DOHH2 (cell line): ENCODE measurements around the gene CREM.
"Not testable (repeated sequence)": the region's sequence is repeated elsewhere in the genome, so short reads cannot be mapped to it uniquely, and the experiment has no call there.

Experiments
- H3F3A ChIP-seq: fragments of 200-600 bp; sonication (generic), shearing (Covaris generic); 2 replicates; pipeline ENCODE4 v1.6.0; 2016; ENCODE audit warnings: antibody characterized with exemption, mild to moderate bottlenecking; ENCODE audit not compliant: control insufficient read depth, insufficient read depth
- H3K27ac ChIP-seq: fragments of 200-600 bp; sonication (generic); 2 replicates; pipeline ENCODE4 v1.5.1; 2014; ENCODE audit warnings: low read depth, mild to moderate bottlenecking, low read length, moderate library complexity
- H3K27me3 ChIP-seq: fragments of 200-600 bp; sonication (generic); 2 replicates; pipeline ENCODE4 v1.6.1; 2014; ENCODE audit warnings: mild to moderate bottlenecking, low read length, mixed read lengths; ENCODE audit not compliant: control insufficient read depth
- H3K36me3 ChIP-seq: fragments of 200-600 bp; sonication (generic); 2 replicates; pipeline ENCODE4 v1.6.1; 2014; ENCODE audit warnings: mild to moderate bottlenecking, low read length, moderate library complexity, mixed read lengths; ENCODE audit not compliant: control insufficient read depth
- H3K4me1 ChIP-seq: fragments of 200-600 bp; sonication (generic); 2 replicates; pipeline ENCODE4 v1.6.1; 2014; ENCODE audit warnings: mild to moderate bottlenecking, low read length, mixed read lengths; ENCODE audit not compliant: control insufficient read depth
- H3K4me2 ChIP-seq: fragments of 200-600 bp; sonication (generic); 2 replicates; pipeline ENCODE4 v1.6.0; 2014; ENCODE audit warnings: mild to moderate bottlenecking, low read length, moderate library complexity
- H3K4me3 ChIP-seq: fragments of 200-600 bp; sonication (generic); 2 replicates; pipeline ENCODE4 v1.5.1; 2014; ENCODE audit warnings: mild to moderate bottlenecking, low read length, mixed read lengths
- H3K79me2 ChIP-seq: fragments of 200-600 bp; sonication (generic); 2 replicates; pipeline ENCODE4 v1.6.1; 2014; ENCODE audit warnings: mild to moderate bottlenecking, low read length, mixed read lengths; ENCODE audit not compliant: control insufficient read depth
- H3K9me2 ChIP-seq: fragments of 200-600 bp; sonication (generic); replicated peaks from 2 replicates; pipeline ENCODE4 v1.6.1; 2014; ENCODE audit warnings: mild to moderate bottlenecking, low read length, mixed read lengths; ENCODE audit not compliant: control insufficient read depth
- H3K9me3 ChIP-seq: fragments of 200-600 bp; sonication (generic); 2 replicates; pipeline ENCODE4 v1.6.1; 2014; ENCODE audit warnings: antibody characterized with exemption, low read length, mixed read lengths; ENCODE audit not compliant: control insufficient read depth, insufficient read depth
- H4K20me1 ChIP-seq: fragments of 200-600 bp; sonication (generic); 2 replicates; pipeline ENCODE4 v1.6.0; 2014; ENCODE audit warnings: low read depth, mild to moderate bottlenecking, antibody characterized with exemption, low read length, moderate library complexity; ENCODE audit not compliant: control insufficient read depth, insufficient read depth
- EZH2phosphoT487 ChIP-seq: fragments of 200-600 bp; sonication (generic); IDR thresholded peaks from 2 replicates; pipeline ENCODE4 v1.6.1; 2017; ENCODE audit warnings: borderline replicate concordance, mild to moderate bottlenecking, antibody characterized with exemption, low read length, moderate library complexity, mixed read lengths
- TF ChIP-seq, protein P1 (sequence below): fragments of 200-600 bp; sonication (generic); IDR thresholded peaks from one replicate; pipeline ENCODE4 v1.5.1; 2014; ENCODE audit warnings: antibody characterized with exemption, mild to moderate bottlenecking, low read depth, low read length; ENCODE audit not compliant: poor library complexity, severe bottlenecking

CREM gene

DNA sequence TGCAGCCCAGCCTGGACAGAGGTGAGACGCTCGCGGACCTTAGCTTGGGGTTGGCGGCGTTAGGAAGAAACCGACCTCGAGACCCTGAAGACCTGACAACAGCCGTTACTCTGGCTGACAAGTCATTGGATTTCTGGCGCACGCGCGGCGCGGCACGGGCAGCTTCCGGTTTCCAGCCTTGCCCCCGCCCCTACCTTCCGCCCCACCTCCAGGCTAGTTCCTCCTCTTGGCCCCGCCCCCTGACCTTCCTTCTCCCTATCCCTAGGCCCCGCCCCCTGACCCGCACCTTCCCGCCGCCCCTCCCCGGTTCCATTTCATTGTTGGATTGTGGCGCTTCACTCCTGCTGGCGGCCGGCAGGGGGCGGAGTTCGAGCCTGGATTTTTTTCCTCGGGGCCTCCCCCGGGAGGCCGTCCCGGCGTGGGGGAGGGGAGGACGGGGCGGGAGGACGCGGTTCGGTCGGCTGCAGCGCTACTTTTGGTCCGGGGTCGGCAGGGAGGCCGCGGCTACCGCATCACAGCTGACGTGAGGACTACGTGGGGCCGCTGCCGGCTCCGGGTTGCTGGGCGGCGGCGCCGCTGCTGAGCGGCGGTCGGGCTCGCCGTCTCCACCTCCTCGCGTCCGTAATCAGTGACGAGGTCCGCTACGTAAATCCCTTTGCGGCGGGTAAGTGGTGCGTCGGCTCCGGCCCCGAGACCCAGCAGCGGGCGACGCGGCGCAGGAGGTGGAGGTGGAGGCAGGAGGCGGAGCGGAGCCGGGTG lies at the start of gene CREM:
Gene CREM (plus strand): TSS at position 317 of the 759 bp plus-strand sequence. CDS start 10,990 bp downstream, outside the sequence.
- Histone ChIP-seq H3K9me3 (no peaks in the 10 kb centered on the region), H3K4me1 (peaks cover 41% of the 10 kb centered on the region), H3K4me2 (peak within 1 kb of the TSS; percentile 97), H3K27ac (peak within 1 kb of the TSS; percentile 80), H3K79me2 (peaks cover 48% of the 10 kb centered on the region), H3K4me3 (peak within 1 kb of the TSS; percentile 84), H4K20me1 (no peaks in the 10 kb centered on the region), H3K27me3 (no peaks in the 10 kb centered on the region), H3F3A (peaks cover 19% of the 10 kb centered on the region), H3K36me3 (peaks cover 13% of the 10 kb centered on the region; the same call in 1 of the 2 replicates), H3K9me2 (no peaks in the 10 kb centered on the region)
- no peak for TF ChIP-seq EZH2phosphoT487
- TF ChIP-seq, protein P1, sequence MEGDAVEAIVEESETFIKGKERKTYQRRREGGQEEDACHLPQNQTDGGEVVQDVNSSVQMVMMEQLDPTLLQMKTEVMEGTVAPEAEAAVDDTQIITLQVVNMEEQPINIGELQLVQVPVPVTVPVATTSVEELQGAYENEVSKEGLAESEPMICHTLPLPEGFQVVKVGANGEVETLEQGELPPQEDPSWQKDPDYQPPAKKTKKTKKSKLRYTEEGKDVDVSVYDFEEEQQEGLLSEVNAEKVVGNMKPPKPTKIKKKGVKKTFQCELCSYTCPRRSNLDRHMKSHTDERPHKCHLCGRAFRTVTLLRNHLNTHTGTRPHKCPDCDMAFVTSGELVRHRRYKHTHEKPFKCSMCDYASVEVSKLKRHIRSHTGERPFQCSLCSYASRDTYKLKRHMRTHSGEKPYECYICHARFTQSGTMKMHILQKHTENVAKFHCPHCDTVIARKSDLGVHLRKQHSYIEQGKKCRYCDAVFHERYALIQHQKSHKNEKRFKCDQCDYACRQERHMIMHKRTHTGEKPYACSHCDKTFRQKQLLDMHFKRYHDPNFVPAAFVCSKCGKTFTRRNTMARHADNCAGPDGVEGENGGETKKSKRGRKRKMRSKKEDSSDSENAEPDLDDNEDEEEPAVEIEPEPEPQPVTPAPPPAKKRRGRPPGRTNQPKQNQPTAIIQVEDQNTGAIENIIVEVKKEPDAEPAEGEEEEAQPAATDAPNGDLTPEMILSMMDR = peak; percentile 82

DNA sequence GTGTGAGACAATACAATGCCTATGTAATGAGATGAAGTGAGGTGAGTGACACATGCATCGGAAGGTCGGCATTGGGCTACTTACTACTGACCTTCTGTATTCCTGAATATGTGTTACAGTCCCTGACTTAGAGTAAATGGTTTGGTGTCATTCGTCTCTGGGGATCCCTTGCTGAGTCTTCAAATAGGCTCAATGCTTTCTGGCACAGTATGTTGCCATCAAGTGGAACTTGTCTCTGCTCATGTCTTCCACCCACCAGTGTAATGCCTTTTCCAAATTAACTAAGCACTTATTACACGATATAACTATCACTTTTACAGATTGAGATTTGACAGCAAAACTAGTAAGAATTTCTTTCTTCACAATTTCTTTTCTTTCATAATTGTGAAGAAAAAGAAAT lies 47.4 kb upstream of the CREM start:
- Histone ChIP-seq H3K4me2 (no peak overlapping the region), H3K27me3 (no peaks in the 10 kb centered on the region), H3K36me3 (peaks cover 4% of the 10 kb centered on the region; the same call in 1 of the 2 replicates)

DNA sequence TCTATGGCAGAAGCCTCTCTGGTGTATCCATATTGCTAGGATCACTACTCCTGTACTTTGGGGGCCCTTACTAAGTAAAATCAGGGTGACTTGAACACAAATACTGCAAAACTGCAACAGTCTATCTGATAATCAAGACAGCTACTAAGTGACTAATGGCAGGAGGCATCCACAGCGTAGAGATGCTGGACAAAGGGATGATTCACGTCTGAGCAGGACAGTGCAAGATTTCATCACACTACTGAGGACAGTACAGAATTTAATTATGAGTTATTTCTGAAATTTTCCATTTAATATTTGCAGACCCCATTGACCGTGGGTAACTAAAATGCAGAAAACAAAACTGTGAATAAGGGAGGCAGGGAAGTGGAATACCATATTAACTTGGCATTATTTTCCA lies 46.9 kb upstream of the CREM start:
- no peak for TF ChIP-seq EZH2phosphoT487
- TF ChIP-seq, protein P1 = no peak
- Histone ChIP-seq H3K9me2 (no peaks in the 10 kb centered on the region), H3F3A (no peaks in the 10 kb centered on the region), H3K27me3 (no peaks in the 10 kb centered on the region), H3K4me2 (no peak overlapping the region), H3K79me2 (peaks cover 76% of the 10 kb centered on the region), H4K20me1 (no peaks in the 10 kb centered on the region), H3K4me3 (no peak overlapping the region), H3K27ac (no peak overlapping the region), H3K36me3 (peaks cover 6% of the 10 kb centered on the region; the same call in 1 of the 2 replicates), H3K4me1 (no peaks in the 10 kb centered on the region), H3K9me3 (no peaks in the 10 kb centered on the region)

More for the DNA sequence above, 47.4 kb upstream of the CREM start:
- H3K9me2 ChIP-seq = no peaks in the 10 kb centered on the region
- TF ChIP-seq, protein P1 = no peak
- no peak for TF ChIP-seq EZH2phosphoT487
- H3K9me3 ChIP-seq = no peaks in the 10 kb centered on the region
- H3F3A ChIP-seq = no peaks in the 10 kb centered on the region
- H3K27ac ChIP-seq = no peak overlapping the region
- no peak overlapping the region for H3K4me3 ChIP-seq
- no peaks in the 10 kb centered on the region for H3K4me1 ChIP-seq
- H3K79me2 ChIP-seq = peaks cover 76% of the 10 kb centered on the region
- 0 out of 2 replicates have a peak, but pooled peaks cover 2% of the 10 kb centered on the region for H4K20me1 ChIP-seq

DNA sequence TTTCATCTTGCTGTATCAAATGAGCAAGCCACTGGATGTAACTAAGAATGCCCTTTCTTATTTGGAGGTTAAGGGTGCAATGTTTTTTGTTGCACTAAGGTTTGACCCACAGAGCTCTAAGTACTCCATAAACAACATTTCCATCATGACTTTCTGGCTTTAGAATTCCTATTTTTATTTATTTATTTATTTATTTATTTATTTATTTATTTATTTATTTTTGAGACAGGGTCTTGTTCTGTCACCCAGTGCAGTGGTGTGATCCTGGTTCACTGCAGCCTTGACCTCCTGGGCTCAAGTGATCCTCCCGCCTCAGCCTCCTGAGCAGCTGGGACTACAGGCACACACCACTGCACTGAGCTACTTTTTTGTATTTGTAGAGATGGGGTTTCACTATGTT lies 46.4 kb upstream of the CREM start:
- H3K4me1 ChIP-seq, H3K36me3 ChIP-seq, H4K20me1 ChIP-seq, H3K27me3 ChIP-seq, H3K27ac ChIP-seq, H3K4me2 ChIP-seq, H3K9me3 ChIP-seq, H3F3A ChIP-seq, H3K9me2 ChIP-seq, H3K4me3 ChIP-seq: not testable (repeated sequence)
- H3K79me2 ChIP-seq = peaks cover 75% of the 10 kb centered on the region
